ENCODE measurements around the gene DNM1. TPM values are rescaled to one million over a fixed set of nuclear protein-coding genes. Genes with fewer than 3 reads are reported as not detected.

The DNM1 gene
- total and polyA plus RNA-seq, 7 experiments from 2014 or later: 0.24 to 2.0 (median 0.86) TPM; not detected in 1

- intact Hi-C loops (cut with micrococcal nuclease): no loop called here
- Histone ChIP-seq H3K27ac (ENCODE audit: low read depth, low read length) (no peak overlapping the region), H3K4me3 (ENCODE audit: low read length) (no peak overlapping the region), H3K9me3 (ENCODE audit: control insufficient read depth in 2 of 3, low read length in 3 of 3) (no peaks in the 10 kb centered on the region), H3K4me1 (ENCODE audit: control insufficient read depth in 2 of 2, insufficient read depth in 2 of 2, low read length in 2 of 2) (no peaks in the 10 kb centered on the region), H3K27me3 (ENCODE audit: control insufficient read depth in 2 of 2, insufficient read depth in 2 of 2, low read length in 2 of 2) (no peaks in the 10 kb centered on the region), H3K36me3 (ENCODE audit: control insufficient read depth in 2 of 3, insufficient read depth in 3 of 3, low read length in 3 of 3) (peaks cover 0 to 4% (median 0%) of the 10 kb centered on the region in 3 experiments)
- CTCF ChIA-PET: interaction anchor here (0.9 to 2.3 kb wide), 3 partner anchors 45 to 123 kb away, joined by 3 to 4 read pairs (median 4); no protein-coding TSS in a partner anchor
- ATAC-seq: no peak
- H3K27me3 Mint-ChIP-seq: no peaks in the 10 kb centered on the region
- no peak for DNase-seq
- peaks cover 0 to 4% (median 0%) of the 10 kb centered on the region in 5 donors for H3K36me3 Mint-ChIP-seq
- H3K4me3 Mint-ChIP-seq: no peak overlapping the region
- peaks cover 0 to 1% (median 0%) of the 10 kb centered on the region in 11 donors for H3K9me3 Mint-ChIP-seq
- POLR2A ChIA-PET: no interaction called here
- H3K4me1 Mint-ChIP-seq: peaks cover 0 to 5% (median 4%) of the 10 kb centered on the region in 7 donors
- H3K27ac Mint-ChIP-seq: no peak overlapping the region
These were observed 93.4 kb downstream of the DNM1 start for GRCh38 chr9:128296340-128297220.

- H3K9me3 ChIP-seq (ENCODE audit: control insufficient read depth in 2 of 3, low read length in 3 of 3): no peaks in the 10 kb centered on the region
- POLR2A ChIA-PET: no interaction called here
- DNase-seq: no peak
- no peaks in the 10 kb centered on the region for H3K4me1 ChIP-seq (ENCODE audit: control insufficient read depth in 2 of 2, insufficient read depth in 2 of 2, low read length in 2 of 2)
- H3K36me3 ChIP-seq (ENCODE audit: control insufficient read depth in 2 of 3, insufficient read depth in 3 of 3, low read length in 3 of 3): peaks cover 0 to under 1% (median 0%) of the 10 kb centered on the region in 3 experiments
- peaks cover 0 to 5% (median 4%) of the 10 kb centered on the region in 7 donors for H3K4me1 Mint-ChIP-seq
- no peak overlapping the region for H3K4me3 ChIP-seq (ENCODE audit: low read length)
- H3K36me3 Mint-ChIP-seq: peaks cover 0 to 4% (median 0%) of the 10 kb centered on the region in 5 donors
- intact Hi-C loops (cut with micrococcal nuclease): no loop called here
- ATAC-seq: no peak
- H3K27me3 Mint-ChIP-seq: no peaks in the 10 kb centered on the region
- CTCF ChIA-PET: interaction anchor here (1.0 to 2.3 kb wide), 2 partner anchors 111 to 123 kb away, joined by 3 to 4 read pairs; no protein-coding TSS in a partner anchor
- H3K27ac ChIP-seq (ENCODE audit: low read depth, low read length): no peak overlapping the region
- H3K27me3 ChIP-seq (ENCODE audit: control insufficient read depth in 2 of 2, insufficient read depth in 2 of 2, low read length in 2 of 2): no peaks in the 10 kb centered on the region
- H3K9me3 Mint-ChIP-seq: peaks cover 0 to 1% (median 0%) of the 10 kb centered on the region in 11 donors
- no peak overlapping the region for H3K4me3 Mint-ChIP-seq
- H3K27ac Mint-ChIP-seq: peak overlapping the region in 1 of 9 donors; percentile 47
These were observed 94.1 kb downstream of the DNM1 start for GRCh38 chr9:128297221-128297773.

DNA sequence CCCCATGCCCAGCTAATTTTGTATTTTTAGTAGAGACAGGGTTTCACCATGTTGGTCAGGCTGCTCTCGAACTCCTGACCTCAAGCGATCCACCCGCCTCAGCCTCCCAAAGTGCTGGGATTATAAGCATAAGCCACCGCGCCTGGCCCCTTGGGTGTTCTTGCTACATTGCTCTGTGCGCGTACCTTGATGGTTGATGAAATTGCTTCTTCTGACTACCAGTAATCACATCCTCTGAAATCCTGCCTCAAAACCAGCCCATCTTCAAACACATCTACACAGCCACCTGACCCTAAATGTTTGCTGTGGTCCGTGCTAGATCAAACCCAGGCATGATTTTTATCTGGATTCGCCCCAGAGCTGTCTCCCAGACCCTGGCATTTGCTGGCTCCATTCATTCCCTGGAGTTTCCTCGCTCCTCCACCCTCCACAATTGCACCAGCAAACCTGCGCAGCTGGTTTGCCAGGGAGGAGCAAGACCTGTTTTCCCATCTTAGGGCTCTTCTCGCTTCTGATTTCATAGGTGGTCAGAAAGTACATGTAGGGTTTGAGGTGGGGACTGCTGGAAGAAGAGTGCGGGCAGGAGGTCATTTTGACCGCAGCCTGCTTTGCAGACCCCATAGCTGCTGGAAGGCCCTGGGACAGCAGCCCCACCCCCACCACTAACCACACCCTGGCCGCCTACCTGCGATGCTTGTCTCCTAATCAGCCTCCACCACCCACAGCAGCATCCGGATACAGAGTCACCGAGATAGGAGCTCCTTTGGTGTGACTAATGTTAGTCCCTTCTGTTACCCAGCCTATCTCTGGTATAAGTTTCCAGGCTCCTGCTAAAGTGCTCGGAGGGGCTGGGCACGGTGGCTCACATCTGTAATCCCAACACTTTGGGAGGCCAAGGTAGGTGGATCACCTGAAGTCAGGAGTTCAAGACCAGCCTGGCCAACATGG, 95.6 kb downstream of the DNM1 start:
- no peaks in the 10 kb centered on the region for H3K9me3 ChIP-seq (ENCODE audit: control insufficient read depth in 2 of 3, low read length in 3 of 3)
- no peaks in the 10 kb centered on the region for H3K36me3 ChIP-seq (ENCODE audit: control insufficient read depth in 2 of 3, insufficient read depth in 3 of 3, low read length in 3 of 3)
- H3K4me3 ChIP-seq (ENCODE audit: low read length): no peak overlapping the region
- H3K4me1 ChIP-seq (ENCODE audit: control insufficient read depth in 2 of 2, insufficient read depth in 2 of 2, low read length in 2 of 2): no peaks in the 10 kb centered on the region
- DNase-seq (no peak), ATAC-seq (no peak)
- H3K4me3 Mint-ChIP-seq: no peak overlapping the region
- no peaks in the 10 kb centered on the region for H3K27me3 Mint-ChIP-seq
- peaks cover 0 to 1% (median 0%) of the 10 kb centered on the region in 11 donors for H3K9me3 Mint-ChIP-seq
- no peak overlapping the region for H3K27ac Mint-ChIP-seq
- intact Hi-C loops (cut with micrococcal nuclease): no loop called here
- H3K4me1 Mint-ChIP-seq: peaks cover 0 to 5% (median 4%) of the 10 kb centered on the region in 7 donors
- H3K27ac ChIP-seq (ENCODE audit: low read depth, low read length): no peak overlapping the region
- H3K27me3 ChIP-seq (ENCODE audit: control insufficient read depth in 2 of 2, insufficient read depth in 2 of 2, low read length in 2 of 2): no peaks in the 10 kb centered on the region
- CTCF ChIA-PET: interaction anchor here (1.4 to 2.3 kb wide), 2 partner anchors 43 to 121 kb away, joined by 4 to 6 read pairs; no protein-coding TSS in a partner anchor
- POLR2A ChIA-PET: no interaction called here
- H3K36me3 Mint-ChIP-seq: peaks cover 0 to 4% (median 0%) of the 10 kb centered on the region in 5 donors

GRCh38 chr9:128304136-128304970, 101.2 kb downstream of the DNM1 start:
- intact Hi-C loops (cut with micrococcal nuclease): no loop called here
- Mint-ChIP-seq H3K9me3 (no peaks in the 10 kb centered on the region), H3K4me1 (no peaks in the 10 kb centered on the region), H3K4me3 (no peak overlapping the region), H3K27ac (peak overlapping the region in 7 of 9 donors; percentile 2 to 86 (median 44)), H3K36me3 (peaks cover 0 to 7% (median 5%) of the 10 kb centered on the region in 5 donors), H3K27me3 (no peaks in the 10 kb centered on the region)
- Histone ChIP-seq H3K9me3 (ENCODE audit: control insufficient read depth in 2 of 3, low read length in 3 of 3) (no peaks in the 10 kb centered on the region), H3K27me3 (ENCODE audit: control insufficient read depth in 2 of 2, insufficient read depth in 2 of 2, low read length in 2 of 2) (no peaks in the 10 kb centered on the region), H3K27ac (ENCODE audit: low read depth, low read length) (no peak overlapping the region), H3K4me1 (ENCODE audit: control insufficient read depth in 2 of 2, insufficient read depth in 2 of 2, low read length in 2 of 2) (no peaks in the 10 kb centered on the region), H3K4me3 (ENCODE audit: low read length) (no peak overlapping the region), H3K36me3 (ENCODE audit: control insufficient read depth in 2 of 3, insufficient read depth in 3 of 3, low read length in 3 of 3) (peaks cover 0 to 11% (median 2%) of the 10 kb centered on the region in 3 experiments)
- ATAC-seq (no peak), DNase-seq (no peak)
- CTCF ChIA-PET: interaction anchor here (1.1 kb wide), 1 partner anchor 9 kb away, joined by 3 read pairs; no protein-coding TSS in a partner anchor
- POLR2A ChIA-PET: interaction anchor here (0.6 kb wide), 1 partner anchor 26 kb away, joined by 4 read pairs; no protein-coding TSS in a partner anchor

Data from naive thymus-derived CD4-positive, alpha-beta T cell (primary cell).